ENCODE data around the gene FCAMR.

Gene FCAMR

DNA sequence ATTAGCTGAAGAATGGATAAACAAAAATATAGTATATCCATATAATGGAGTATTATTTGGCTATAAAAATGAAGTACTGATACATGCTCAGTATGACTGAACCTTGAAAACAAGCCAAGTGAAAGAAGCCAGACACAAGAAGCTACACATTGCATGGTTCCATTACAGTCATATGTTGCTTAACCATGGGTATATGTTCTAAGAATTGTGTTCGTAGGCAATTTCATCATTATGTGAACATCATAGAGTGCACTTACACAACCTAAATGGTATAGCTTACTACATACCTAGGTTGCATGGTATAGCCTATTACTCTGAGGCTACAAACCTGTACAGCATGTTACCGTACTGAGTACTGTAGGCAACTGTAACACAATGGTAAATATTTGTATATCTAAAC is 28.6 kb upstream of the FCAMR start:
- FAIRE-seq: no peak

- FAIRE-seq: no peak
Measured at GRCh38 chr1:206992790-206993189, 22.5 kb upstream of the FCAMR start.

DNA sequence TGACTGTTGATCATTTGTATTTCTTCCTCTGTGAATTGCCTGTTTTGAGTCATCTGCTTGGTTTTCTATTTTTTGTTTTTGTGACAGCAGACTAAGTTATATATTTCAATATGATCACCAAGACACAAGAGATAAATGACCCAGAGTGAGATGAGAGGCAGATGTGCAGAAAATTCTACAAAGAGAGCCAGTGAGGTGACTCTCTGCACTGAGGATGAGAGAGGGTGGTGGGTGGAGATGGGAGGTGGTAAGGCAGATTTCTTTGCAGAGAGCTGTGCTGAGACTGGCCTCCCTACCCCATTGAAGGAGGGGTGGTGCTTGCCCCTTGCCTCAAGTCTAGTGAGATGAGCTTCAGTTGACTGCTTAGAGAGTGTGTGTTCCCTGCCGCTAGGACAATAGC is 17.6 kb upstream of the FCAMR start:
- no peak for FAIRE-seq

GRCh38 chr1:206986885-206987284 is 16.6 kb upstream of the FCAMR start:
- no peak for FAIRE-seq

DNA sequence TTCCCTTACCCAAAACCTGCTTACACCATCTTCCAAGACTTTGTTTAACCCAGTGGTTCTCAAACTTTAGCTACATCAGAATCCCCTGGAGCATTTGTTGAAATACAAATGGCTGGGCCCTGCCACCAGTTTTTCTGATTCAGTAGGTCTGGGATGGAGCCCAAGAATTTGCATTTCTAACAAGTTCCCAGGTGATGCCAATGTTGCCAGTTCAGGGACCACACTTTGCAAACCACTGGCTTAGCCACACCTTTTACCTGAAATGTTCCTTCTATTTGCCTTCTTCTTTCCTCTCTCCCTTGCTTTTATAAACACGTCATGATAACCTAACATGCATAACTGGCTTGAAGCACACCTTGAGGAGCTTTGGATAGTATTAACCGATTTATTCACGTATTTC is 16.1 kb upstream of the FCAMR start:
- FAIRE-seq: no peak

DNA sequence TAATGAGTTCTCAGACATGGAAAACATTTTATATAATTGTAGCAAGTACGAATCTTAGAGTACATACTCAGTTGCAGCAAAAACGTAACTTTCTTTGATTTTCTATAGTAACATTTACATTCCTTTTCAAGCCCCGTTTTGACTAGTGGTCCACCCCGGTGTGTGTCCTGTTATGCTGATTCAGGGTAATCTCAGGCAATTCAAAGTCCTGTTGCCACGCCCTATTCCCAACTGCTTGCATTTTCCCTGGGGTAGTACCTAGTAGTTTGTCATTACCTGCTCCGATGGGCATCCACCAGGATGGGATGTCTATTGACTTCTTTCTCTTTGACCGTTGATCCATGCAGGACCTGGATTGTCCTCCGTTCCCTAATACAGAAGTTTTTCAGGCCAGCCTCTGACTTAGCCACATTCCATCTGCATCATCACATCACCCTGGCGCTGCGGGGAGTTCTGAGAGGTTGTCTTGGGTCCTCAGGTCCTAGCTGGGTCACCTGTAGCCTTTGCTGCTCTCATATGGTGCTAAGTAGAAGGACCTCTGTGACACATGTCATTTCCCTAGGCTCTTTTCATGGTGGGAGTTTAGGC is 15.0 kb upstream of the FCAMR start:
- no peak for FAIRE-seq

DNA sequence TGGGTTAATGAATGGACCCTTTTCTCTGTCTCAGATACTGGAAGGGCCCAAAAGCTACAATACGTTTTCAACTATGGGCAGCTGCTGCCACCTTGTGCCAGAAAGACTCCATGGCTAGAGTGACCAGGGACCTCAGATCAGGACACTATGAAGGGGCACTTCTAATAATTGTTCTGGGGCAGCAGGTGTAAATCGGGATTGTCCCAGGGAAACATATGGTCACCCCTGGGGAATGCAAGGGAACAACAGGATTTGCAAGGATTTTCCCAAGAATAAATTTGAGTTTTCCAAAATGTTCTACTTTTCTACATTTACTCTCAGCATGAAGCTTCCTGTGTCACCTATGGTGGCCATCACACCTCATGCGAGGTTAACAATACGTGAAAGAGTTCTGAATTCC is 12.0 kb upstream of the FCAMR start:
- FAIRE-seq: no peak

- FAIRE-seq: no peak
Measured at GRCh38 chr1:206979379-206980043, 9.3 kb upstream of the FCAMR start.

- FAIRE-seq: no peak
Measured at GRCh38 chr1:206978259-206978658, 8.0 kb upstream of the FCAMR start.

- FAIRE-seq: no peak
Measured at GRCh38 chr1:206975306-206975705, 5.0 kb upstream of the FCAMR start.

DNA sequence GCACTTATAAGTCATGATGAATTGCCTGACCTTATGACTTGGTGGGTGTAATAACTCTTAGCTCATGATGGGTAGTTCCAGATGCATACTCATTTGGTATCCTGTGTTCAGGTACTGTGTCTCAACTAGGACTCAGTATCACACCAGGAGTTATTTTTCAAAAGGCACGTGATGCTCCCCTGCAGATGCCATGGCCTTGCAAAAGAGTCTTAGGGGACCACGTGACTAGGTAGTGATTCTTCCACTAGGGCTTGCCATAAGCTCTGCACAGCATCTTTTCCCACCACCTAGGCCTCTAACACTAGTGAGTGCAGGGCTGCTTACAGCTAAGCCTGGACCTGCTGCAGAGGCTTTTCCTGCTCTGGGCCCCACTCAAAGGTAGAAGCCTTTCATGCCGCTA is 3.9 kb upstream of the FCAMR start:
- FAIRE-seq: no peak

- FAIRE-seq: no peak
Measured at GRCh38 chr1:206972728-206973127, 2.5 kb upstream of the FCAMR start.

- no peak for FAIRE-seq
Measured at GRCh38 chr1:206971029-206971655, 882 bp upstream of the FCAMR start.

DNA sequence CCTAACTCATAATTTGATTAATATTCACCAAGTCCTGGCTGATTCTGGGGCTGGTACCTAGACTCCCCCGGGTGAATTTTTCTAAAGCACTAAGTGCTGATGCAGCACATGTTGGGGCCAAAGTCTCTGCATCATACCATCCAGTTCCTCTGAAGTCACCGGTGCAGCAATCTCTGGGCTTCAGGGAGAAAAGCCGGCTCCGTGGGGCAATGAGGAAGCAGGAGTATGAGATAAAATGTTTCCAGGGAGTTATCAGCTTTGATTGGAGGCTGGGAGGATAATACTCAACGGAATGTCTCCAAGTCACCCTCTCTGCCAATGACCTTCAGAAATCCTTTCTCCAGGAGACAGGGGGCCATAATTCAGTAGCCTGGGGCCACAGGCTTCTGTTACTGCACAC is 1.2 kb downstream of the FCAMR start:
- no peak for FAIRE-seq

DNA sequence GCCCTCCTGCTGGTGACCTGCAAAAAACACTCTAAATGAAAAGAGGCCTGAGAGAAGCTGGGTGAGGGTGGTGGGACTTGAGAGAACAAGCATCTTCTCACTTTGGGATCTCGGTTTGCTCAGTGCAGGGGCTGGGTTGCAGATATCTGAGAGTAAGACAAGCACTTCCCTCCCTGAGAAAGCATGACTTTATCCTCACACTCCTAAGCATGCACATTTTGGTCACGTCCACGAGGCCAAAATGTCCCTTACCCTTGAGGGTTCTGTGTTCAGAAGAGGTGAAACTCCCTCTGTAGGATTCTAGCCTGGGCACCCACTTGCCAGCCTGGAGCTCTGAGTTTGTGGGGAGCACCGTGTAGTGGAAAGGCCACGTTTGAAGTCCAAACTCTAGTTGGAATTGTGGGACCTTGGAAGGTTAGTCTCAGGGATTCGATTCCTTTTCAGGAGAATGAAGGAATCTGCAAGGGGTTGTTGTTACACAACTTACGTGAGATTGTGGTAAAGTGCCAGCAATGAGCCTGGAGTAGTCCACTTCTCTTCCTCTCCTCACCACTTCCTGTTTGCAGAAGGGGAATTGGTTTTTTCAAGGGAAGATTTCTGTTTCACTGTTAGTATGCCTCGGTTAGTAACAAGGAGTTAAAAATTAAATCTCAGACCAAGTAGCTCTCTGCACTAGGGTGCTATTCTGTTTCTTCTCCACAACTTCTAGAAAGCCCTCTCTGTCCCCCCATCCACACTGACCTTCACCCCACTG is 3.0 kb downstream of the FCAMR start:
- FAIRE-seq: no peak

DNA sequence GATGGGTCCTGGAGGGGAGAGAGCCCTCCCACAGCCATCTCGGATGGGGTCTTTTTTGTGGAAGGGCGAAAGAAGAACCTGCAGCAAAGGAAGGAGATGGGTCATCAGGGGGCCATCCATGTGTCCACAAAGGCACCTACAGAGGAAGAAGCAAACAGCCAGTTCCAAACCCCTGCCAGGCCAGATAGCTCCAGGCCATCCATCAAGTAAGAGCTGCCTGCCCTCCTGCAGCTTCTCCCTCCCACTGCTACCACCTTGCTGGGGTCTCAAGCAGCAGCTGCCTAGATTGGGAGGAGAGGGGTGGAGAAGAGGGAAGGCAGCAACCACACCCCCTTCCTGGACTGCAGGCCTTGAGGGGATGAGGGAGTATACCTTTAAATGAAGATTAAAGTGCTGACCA is 4.5 kb downstream of the FCAMR start:
- no peak for FAIRE-seq

DNA sequence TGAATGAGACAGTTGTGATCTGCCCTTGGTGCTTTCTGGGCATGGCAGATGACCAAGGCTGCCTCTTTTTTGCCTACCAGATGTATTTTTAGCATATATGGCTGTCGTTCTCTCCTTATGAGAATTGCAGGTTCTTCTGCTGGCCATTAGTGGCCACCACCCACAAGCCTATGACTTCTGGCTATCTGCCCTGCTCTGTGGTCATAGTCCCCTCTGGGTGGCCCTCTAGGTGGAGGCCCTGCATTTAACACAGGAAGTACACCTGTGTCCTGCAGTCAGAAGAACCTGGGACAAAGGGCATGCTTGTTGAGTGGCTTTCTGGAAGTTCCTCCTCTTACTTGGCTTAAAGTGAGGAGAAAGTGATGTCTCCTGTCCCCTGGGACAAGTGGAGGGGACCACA is 6.5 kb downstream of the FCAMR start:
- FAIRE-seq: no peak

DNA sequence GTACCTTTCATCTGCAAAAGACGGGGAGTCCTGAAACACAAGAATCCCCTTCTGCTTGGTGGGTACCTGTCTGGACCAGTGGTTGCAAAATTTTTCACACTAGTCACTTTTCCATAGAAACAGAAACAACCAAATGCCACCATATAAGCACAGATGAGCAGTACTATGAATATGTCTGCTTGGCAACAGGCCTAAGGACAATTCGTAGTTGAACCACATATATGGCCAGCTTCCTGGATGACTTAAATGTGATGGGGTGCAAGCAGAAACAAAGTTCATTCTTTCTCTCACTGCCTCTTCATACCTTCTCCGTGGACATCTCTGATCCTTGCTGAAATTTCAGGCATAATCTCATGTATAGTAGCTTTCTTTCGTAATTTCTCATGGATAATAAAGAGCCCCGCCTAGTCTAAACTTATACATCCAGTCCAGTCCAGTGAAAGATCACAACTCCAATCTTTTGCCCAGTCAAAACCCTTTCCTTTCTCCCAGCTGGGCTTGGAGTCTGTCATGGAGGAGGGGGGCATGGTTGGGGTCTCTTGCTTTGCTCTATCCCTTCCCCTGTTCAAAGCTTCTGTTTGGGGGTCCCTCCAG is 7.0 kb downstream of the FCAMR start:
- no peak for FAIRE-seq

DNA sequence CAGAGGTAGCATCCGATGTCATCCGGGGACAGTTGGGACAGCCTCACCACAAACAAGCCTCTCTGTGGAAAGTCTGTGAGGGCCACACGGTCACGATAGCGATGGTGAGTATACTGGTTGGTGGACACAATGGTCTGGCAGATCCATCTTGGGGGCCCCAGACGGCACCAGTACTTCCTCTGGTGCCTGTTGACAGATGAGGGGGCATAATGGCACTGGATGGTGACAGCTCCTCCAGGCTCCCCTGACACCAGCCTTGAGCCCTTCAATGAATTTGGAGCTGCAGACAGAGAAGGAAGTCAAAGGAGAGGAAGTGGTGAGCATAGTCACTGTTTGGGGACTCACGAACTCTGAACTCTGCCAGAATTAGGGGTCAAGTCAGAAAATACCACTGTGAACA is 8.0 kb downstream of the FCAMR start:
- FAIRE-seq: no peak

DNA sequence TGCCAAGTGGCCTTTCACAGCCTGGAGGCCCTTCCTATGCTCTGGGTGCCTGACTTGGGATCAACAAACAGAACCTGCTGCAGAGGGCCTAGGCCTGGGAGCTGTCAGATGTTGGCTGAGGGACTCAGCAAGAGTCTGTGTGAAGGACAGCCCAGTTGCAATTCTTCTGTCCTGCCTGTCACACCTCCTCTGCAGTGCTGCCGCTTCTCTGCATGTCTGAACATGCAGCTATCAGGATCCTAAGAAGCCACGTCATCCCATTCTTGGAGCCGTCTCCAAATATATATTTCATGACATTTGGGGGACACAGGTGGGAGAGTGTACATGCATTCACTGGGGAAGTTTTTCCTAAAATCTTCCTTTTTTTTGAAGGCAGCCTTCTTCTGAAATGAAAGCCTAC is 8.6 kb downstream of the FCAMR start:
- FAIRE-seq: no peak

GRCh38 chr1:206960676-206961386 is 9.4 kb downstream of the FCAMR start:
- FAIRE-seq: no peak

DNA sequence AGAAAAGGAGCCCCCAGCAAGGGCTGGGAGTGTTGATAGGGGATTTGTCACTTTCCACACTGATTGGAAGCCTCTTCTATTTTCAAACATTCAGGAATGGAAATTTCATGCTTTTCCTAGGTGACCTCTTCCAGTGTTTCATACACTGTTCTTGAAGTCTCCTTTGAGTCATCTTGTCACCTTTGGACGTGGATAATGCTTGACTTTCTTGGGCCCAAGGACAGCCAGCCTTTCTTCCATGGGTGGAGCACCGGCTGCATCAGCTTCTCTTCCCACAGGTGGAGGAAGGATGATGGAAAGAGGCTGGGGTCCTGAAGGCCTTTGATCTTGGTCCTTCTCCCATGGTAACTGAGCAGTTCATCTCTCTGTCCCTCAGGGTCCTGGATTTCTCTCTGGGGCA is 12.1 kb downstream of the FCAMR start:
- FAIRE-seq: no peak

DNA sequence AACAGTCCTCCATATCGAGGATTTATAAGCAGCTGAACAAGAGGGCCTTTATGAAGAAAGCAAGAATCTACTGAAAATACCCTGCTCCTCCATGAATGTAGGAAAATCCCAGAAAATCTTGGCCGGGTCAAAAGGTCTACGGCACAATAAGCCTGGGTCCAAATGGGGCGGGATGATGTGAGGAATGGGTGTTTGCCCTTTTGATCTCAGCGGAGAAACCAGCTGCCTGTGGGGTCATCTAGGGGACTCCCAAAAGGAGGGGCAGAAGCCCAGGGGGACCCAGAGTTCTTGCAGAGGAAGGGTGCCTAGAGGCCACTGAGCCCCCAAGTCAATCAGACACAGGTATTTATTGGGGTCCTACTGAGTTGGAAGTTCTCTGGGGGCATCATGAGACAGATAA is 12.6 kb downstream of the FCAMR start:
- no peak for FAIRE-seq
